HG02852 (cell line): ENCODE data around the gene RBMXL3.

ENCODE experiments used
- ATAC-seq: cut with Tn5 transposase; IDR thresholded peaks from one replicate; pipeline ENCODE4 v1.9.1; 2021; ENCODE audit warnings: mild to moderate bottlenecking, moderate library complexity; ENCODE audit not compliant: unreplicated experiment

The RBMXL3 gene

GRCh38 chrX:115233497-115234455 lies 44.6 kb downstream of the RBMXL3 start, which contains the start of gene LRCH2:
Gene LRCH2 (minus strand): TSS chrX:115234096. CDS start chrX:115234041, 55 bp downstream.
- no peak for ATAC-seq

- ATAC-seq = no peak
Observed at GRCh38 chrX:115234461-115234860, 45.3 kb downstream of the RBMXL3 start.

DNA sequence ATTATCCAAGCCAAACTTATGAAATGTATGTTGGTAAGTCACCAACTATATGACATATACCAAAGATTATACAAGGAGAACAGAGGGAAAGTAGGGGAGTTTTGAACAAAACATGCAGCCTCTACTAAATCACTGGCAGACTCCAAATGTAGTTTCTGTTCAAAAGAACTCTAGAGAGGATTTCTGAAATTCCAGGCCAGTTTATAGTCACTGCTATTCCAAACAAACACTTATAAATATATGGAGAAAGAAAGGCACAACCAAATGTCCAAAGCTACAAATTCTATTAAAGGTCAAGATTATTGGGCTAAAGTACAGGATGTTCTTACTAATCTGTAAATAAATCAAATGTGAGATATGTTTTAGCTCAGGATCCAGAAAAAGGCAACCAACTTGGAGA lies 47.4 kb downstream of the RBMXL3 start:
- no peak for ATAC-seq

- ATAC-seq = no peak
Observed at GRCh38 chrX:115237056-115237455, 47.8 kb downstream of the RBMXL3 start.
